ENCODE results near the gene BHLHA15. TPM values are rescaled to one million over a fixed set of nuclear protein-coding genes. Genes with fewer than 3 reads are reported as not detected.

The BHLHA15 gene
- total RNA-seq, 6 donors from 2014 or later, result 2.4 to 20.1 (median 3.5) TPM; not detected in 1

DNA sequence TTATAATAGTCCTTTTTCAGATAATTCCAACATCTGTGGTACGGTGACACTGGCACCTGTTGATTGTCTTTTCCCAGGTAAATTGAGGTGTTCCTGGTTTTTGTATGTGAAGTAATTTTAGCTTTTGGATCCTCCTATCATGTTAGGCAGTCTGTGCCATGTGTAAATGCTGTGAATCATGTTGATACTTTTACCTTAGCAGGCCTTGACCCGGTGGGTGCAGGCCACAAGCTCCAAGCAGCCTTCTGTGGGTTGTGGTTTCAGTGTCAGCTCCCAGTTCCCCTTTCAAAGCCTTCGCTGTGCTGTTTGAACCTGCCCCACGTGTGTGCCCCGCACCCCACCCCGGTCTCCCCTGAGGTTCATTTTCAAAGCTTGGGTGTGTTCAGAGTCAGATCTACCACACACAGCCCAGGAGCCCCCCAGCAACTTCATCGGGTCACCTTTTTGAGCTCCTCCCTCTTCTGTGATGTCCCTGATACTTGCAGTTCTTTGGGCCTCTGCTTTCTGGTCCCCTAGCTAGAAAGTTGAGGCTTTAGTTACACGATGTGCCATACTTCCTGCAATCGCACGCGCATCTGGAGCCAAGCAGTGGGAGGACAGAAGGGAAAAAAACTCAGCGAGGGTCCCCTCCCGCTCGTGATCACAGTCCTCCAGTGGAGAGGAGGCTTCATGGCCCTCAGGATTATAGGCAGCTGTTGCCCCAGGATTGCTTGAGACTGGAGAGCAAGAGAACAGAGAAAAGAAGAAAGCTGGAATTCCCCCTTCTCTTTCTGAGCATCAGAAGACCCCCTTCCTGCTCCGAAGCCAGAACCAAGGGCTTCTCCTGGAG lies 8.7 kb upstream of the BHLHA15 start:
- Histone ChIP-seq H3K9me3 (peaks cover 0 to 5% (median 0%) of the 10 kb centered on the region in 4 donors), H3K36me3 (peaks cover 9 to 53% (median 38%) of the 10 kb centered on the region in 4 donors), H3K4me1 (peaks cover 0 to 6% (median under 1%) of the 10 kb centered on the region in 4 donors), H3K27ac (no peak overlapping the region), H3K4me3 (no peak overlapping the region), H3K27me3 (no peaks in the 10 kb centered on the region)
- peak; percentile 7 to 53 for ATAC-seq (ENCODE audit: low FRiP score in 2 of 2)
- DNase-seq, result no peak
- TF ChIP-seq EP300 (IDR thresholded peaks at IDR 0.05) (no peak), POLR2A (IDR thresholded peaks at IDR 0.05) (no peak), POLR2AphosphoS5 (IDR thresholded peaks at IDR 0.05) (no peak)
- TF ChIP-seq, protein P1, sequence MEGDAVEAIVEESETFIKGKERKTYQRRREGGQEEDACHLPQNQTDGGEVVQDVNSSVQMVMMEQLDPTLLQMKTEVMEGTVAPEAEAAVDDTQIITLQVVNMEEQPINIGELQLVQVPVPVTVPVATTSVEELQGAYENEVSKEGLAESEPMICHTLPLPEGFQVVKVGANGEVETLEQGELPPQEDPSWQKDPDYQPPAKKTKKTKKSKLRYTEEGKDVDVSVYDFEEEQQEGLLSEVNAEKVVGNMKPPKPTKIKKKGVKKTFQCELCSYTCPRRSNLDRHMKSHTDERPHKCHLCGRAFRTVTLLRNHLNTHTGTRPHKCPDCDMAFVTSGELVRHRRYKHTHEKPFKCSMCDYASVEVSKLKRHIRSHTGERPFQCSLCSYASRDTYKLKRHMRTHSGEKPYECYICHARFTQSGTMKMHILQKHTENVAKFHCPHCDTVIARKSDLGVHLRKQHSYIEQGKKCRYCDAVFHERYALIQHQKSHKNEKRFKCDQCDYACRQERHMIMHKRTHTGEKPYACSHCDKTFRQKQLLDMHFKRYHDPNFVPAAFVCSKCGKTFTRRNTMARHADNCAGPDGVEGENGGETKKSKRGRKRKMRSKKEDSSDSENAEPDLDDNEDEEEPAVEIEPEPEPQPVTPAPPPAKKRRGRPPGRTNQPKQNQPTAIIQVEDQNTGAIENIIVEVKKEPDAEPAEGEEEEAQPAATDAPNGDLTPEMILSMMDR (IDR thresholded peaks at IDR 0.05), result no peak
- 61 to 74% methylated on average over 15 of the region's 15 CpGs for WGBS, 2 donors

- Histone ChIP-seq H3K4me3 (no peak overlapping the region), H3K27me3 (no peaks in the 10 kb centered on the region), H3K27ac (no peak overlapping the region), H3K4me1 (peaks cover 0 to 6% (median 0%) of the 10 kb centered on the region in 4 donors), H3K36me3 (peaks cover 9 to 53% (median 40%) of the 10 kb centered on the region in 4 donors), H3K9me3 (peaks cover 0 to 4% (median 0%) of the 10 kb centered on the region in 4 donors)
- TF ChIP-seq, protein P1 (IDR thresholded peaks at IDR 0.05), result no peak
- TF ChIP-seq POLR2AphosphoS5 (IDR thresholded peaks at IDR 0.05), result no peak
- no peak for TF ChIP-seq EP300 (IDR thresholded peaks at IDR 0.05)
- TF ChIP-seq POLR2A (IDR thresholded peaks at IDR 0.05), result no peak
- 93 to 94% methylated on average over 26 to 28 of the region's 28 CpGs for WGBS, 2 donors
- ATAC-seq (ENCODE audit: low FRiP score in 2 of 2), result no peak
- DNase-seq, result no peak
Measured at GRCh38 chr7:98203261-98203963, 7.8 kb upstream of the BHLHA15 start.

- no peaks in the 10 kb centered on the region for H3K27me3 ChIP-seq
- H3K27ac ChIP-seq, result no peak overlapping the region
- H3K9me3 ChIP-seq, result no peaks in the 10 kb centered on the region
- H3K4me3 ChIP-seq, result no peak overlapping the region
- peaks cover 9 to 52% (median 40%) of the 10 kb centered on the region in 4 donors for H3K36me3 ChIP-seq
- H3K4me1 ChIP-seq, result peaks cover 0 to 6% (median 0%) of the 10 kb centered on the region in 4 donors
- no peak for TF ChIP-seq POLR2A (IDR thresholded peaks at IDR 0.05)
- no peak for TF ChIP-seq EP300 (IDR thresholded peaks at IDR 0.05)
- TF ChIP-seq, protein P1 (IDR thresholded peaks at IDR 0.05), result no peak
- no peak for TF ChIP-seq POLR2AphosphoS5 (IDR thresholded peaks at IDR 0.05)
- ATAC-seq (ENCODE audit: low FRiP score in 2 of 2) (no peak), DNase-seq (peak in 1 of 2 donors; percentile 77)
- 97 to 98% methylated on average over 18 of the region's 18 CpGs for WGBS, 2 donors
Measured at GRCh38 chr7:98203964-98204605, 7.2 kb upstream of the BHLHA15 start.

DNA sequence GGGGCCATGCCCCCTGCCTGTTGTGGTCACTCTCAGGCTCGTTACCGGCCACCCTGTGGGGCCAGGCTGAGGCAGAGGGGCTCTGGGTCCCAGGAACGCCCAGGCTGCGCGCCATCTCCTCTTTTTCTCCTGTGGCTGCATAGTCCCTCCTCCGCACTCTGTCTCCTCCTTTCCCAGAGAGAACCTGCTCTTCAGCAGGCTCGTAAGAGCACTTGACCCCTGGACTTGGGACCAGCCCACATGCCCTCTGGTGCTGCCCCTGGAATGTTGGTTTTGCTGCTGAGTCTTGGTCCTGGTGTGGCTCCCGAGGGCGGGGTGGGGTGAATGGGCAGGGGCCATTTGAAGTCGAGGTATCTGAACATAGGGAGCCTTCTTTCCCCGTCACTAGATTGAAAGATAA lies 6.6 kb upstream of the BHLHA15 start:
- Histone ChIP-seq H3K9me3 (no peaks in the 10 kb centered on the region), H3K27ac (no peak overlapping the region), H3K27me3 (no peaks in the 10 kb centered on the region), H3K4me1 (peaks cover 0 to 6% (median 0%) of the 10 kb centered on the region in 4 donors), H3K4me3 (no peak overlapping the region), H3K36me3 (peaks cover 9 to 52% (median 40%) of the 10 kb centered on the region in 4 donors)
- WGBS, 2 donors, result 77 to 81% methylated on average over 8 to 11 of the region's 11 CpGs
- TF ChIP-seq POLR2A (IDR thresholded peaks at IDR 0.05), result no peak
- DNase-seq (peak in 1 of 2 donors; percentile 58), ATAC-seq (ENCODE audit: low FRiP score in 2 of 2) (peak in 1 of 2 donors; percentile 74)
